Measurements from ENCODE around the gene LRRC4B.
A peak's percentile ranks its signal among the peaks of the same experiment; 100 is the strongest.
"Not testable (repeated sequence)": the region's sequence is repeated elsewhere in the genome, so short reads cannot be mapped to it uniquely, and the experiment has no call there.

Gene LRRC4B

GRCh38 chr19:50537306-50537685, 30.9 kb downstream of the LRRC4B start:
- no peak overlapping the region for H3K4me3 ChIP-seq (ENCODE audit: low read length)
- no peak for DNase-seq (ENCODE audit: low read depth, low spot score)

DNA sequence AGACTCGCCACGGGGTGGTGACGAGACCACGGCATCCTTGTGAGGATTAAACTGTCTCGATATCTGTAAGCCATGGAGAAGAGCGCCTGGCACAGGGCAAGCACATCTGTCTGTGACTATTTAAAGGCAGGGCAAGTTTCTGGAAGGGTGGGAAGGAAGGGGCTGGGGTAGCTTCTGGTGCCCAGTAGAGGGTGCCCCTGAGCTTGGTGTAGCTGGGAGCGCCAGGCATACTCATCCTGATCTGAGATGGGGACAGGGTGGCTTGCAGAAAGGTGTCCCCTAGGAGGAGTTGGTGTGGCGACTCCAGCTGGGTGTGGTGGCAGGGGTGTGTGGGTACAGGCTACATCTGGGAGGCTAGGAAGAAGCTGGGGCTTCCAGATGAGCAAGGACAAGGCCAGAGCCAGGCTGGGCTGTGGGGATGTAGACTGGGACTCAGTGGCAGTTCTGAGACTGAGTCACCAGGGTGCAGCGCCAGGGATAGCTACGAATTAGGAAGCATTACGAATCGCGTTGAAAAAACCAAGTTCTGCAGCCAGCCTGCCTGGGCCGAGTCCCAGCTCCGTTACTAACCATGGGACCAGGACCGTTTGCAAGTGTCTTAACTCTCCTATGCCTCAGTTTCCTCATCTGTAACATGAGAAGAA, 31.5 kb downstream of the LRRC4B start:
- no peak for DNase-seq (ENCODE audit: low read depth, low spot score)
- H3K4me3 ChIP-seq (ENCODE audit: low read length) = no peak overlapping the region

DNA sequence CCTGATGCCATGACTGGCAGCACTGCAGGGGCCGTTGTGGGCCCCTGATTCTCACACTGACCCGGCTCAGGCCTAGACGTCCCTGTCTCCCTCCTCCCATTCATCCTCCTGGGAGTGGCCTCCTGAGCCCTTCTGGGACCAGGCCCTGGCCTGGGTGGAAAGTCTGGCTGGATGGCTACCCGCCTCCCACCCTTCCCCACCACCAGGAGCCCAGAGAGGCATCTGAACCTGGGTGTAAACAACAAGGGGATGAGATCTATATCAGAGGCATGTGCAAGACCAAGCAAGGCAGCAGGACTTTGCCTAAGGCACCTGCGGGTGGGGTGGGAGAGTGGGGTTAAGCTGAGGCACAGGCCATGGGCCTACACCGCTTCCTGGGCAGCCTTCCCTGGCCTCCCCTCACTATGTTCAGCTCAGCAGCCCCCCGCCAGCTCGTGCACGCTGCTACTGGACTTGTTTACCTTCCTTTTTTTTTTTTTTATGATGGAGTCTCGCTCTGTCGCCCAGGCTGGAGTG, 32.5 kb downstream of the LRRC4B start:
- DNase-seq (ENCODE audit: low read depth, low spot score) = no peak
- no peak overlapping the region for H3K4me3 ChIP-seq (ENCODE audit: low read length)

DNA sequence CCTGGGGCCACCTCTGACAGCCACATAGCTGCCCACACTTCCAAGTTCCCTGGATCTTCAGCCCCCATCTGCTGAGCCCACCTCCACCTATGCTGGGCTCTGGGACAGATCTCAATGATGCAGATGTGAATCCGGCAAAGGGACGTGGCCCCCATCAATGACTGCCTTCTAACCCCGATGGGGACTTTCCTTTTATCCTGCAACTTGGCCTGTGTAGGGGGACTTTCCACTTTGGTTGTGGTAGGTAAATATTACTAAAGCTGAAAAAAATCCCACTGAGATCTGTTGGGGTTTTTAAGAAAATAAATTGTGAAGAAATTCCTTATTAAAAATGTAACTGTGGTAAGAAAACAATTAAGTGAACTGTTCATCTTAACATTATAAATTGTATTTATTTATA, 33.8 kb downstream of the LRRC4B start:
- no peak for DNase-seq (ENCODE audit: low read depth, low spot score)
- H3K4me3 ChIP-seq (ENCODE audit: low read length) = no peak overlapping the region

DNA sequence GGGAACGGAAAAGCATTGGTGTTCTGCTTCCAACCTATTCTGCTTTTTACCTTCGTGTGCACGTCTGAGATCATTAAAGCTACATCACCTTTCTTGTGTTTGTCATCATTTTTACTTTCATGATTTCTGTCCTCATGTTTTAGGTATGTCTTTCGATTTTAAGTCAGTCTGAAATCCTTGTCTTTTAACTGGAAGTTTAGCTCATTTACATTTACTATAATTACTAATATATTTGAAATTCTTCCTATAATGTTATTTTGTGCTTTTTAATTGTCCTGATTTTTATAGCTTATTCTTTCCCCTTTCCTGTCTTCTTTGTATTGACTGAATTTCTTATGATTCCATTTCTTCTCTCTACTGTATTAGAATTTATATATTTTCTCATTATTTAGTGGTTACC, 35.3 kb downstream of the LRRC4B start:
- no peak for DNase-seq (ENCODE audit: low read depth, low spot score)
- no peak overlapping the region for H3K4me3 ChIP-seq (ENCODE audit: low read length)

DNA sequence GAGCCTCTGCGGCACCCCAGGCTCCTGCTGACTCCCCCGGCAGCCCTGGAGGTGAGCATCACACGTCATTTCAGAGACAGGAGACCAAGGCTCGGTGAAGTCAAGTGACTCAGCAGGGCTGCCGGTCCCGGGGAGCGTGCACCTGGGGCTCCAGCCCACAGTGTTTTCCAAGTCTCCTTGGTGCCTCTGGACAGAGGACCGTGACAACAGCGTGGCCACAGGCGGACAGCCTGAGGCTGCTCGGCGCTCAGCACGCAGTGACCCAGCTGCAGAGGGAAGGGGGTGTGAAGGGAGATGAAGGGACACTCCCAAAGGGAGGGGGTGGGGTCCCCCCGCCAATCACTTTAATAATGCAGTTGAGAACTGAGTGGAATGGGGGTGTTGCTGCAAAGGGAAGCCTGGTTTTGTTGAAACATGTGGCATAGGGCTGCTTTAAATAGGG, 37.0 kb downstream of the LRRC4B start:
- DNase-seq (ENCODE audit: low read depth, low spot score) = no peak

DNA sequence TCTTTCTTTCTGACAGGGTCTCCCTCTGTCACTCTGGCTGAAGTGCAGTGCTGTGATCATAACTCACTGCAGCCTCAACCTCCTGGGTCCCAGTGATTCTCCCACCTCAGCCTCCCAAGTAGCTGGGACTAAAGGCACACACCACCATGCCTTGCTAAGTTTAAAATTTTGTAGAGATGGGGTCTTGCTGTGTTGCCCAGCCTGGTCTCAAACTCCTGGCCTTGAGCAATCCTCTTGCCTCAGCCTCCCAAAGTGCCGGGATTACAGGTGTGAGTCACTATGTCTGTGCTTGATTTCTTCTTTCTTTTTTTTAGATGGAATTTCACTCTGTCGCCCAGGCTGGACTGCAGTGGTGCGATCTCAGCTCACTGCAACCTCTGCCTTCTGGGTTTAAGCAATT, 40.2 kb downstream of the LRRC4B start:
- not testable (repeated sequence) for DNase-seq (ENCODE audit: low read depth, low spot score); H3K4me3 ChIP-seq (ENCODE audit: low read length)

More for the DNA sequence above, 37.0 kb downstream of the LRRC4B start:
- no peak overlapping the region for H3K4me3 ChIP-seq (ENCODE audit: low read length)

DNA sequence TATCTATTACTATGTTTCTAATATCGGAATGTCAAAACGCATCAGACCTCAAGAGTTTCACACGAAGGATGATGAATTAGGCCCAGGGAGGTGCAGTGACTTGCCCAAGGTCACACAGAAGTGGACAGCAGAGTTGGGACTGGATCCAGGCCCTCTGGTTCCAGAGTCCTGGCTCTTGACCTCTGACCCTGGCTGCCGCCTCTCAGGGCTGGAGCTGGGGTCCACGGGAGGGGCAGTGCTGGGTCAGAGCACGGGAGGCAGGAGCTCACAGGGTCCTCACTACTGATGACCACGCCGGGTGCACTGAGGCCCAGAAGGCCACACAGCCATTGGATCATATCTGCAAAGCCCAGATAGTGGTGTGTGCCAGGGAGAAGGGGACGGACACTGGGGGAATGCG, 45.4 kb downstream of the LRRC4B start:
- no peak overlapping the region for H3K4me3 ChIP-seq (ENCODE audit: low read length)
- DNase-seq (ENCODE audit: low read depth, low spot score) = no peak

DNA sequence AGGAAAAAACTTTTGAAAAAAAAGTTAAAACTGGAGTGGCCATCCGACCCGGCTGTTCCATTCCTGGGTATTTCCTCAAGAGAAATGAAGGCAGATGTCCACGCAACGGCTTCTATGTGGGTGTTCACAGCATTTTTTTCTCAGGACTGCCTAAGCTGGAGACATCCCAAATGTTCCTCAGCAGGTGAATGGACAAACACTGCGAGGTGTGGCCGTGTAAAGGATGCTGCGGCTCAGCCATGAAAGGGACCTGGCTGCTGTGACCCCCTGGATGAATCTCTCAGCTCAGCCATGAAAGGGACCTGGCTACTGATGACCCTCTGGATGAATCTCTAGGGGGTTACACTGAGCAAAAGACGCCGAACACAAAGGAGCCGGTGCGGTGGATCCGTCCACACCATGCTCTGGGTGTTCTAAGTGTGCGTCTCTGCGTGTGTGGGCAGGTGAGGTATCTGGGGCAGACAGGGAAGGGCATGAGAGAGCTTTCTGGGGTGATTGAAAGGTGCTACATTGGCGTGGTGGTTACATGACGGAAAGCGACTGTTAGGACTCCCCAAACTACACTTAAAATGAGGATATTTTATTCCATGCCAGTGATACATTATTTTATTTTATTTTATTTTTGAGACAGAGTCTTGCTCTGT, 47.3 kb downstream of the LRRC4B start:
- no peak overlapping the region for H3K4me3 ChIP-seq (ENCODE audit: low read length)
- DNase-seq (ENCODE audit: low read depth, low spot score) = no peak

GRCh38 chr19:50519006-50519575, 49.1 kb downstream of the LRRC4B start:
- no peak for DNase-seq (ENCODE audit: low read depth, low spot score)
- no peak overlapping the region for H3K4me3 ChIP-seq (ENCODE audit: low read length)

DNA sequence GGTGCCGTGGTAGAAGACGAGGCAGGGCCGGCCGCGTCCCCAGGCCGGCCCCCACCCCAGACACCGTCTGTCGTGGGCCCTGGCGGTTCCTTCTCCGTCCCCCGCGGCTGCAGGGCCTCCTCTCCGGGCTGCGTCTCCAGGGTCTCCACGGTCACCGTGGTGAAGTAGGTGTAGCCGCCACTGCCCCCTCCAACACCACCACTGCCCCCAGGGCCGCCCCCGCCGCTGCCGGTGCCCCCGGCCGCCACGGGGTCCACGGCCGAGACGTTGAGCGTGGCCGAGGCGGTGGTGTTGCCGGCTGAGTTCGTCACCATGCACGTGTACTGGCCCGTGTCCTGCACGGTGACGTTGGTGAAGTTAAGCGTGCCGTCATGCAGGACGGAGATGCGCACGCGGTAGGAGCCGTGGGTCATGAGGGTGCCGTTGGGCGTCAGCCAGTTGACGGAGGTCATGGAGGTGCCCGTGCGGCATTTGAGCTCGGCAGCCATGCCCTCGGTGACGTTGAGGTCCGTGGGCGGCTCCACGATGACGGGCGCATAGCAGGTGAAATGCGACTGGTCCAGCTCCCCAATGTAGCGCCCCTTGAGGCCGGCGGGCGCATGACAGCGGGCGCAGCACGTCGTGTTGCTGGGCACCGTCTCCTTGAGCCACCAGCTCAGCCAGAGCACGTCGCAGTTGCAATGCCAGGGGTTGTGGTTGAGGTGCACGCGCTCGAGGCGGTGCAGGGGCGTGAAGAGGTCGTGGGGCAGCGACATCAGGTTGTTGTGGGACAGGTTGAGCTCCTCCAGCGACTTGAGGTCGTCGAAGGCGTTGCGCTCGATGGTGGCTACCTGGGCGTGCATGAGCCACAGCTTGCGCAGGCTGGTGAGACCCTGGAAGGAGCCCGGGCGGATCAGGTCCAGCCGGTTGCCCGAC, 49.9 kb downstream of the LRRC4B start:
- no peak overlapping the region for H3K4me3 ChIP-seq (ENCODE audit: low read length)
- DNase-seq (ENCODE audit: low read depth, low spot score) = no peak

DNA sequence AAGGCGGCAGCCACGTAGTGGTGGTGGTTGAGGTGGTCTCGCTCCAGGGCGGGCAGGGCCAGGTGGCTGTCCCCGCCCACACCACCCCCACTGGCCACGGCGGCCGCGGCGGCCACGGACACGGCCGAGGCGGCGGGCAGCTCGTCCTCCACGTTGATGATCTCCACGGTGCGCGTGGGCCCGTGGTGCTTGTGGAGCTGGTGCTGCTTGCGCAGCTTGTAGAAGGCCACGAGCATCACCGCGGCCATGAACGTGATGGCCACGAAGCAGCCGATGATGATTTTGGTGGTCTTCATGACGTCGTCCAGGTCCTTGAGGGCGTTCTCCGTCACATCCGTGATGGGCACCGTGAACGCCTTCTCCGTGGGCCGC, 50.5 kb downstream of the LRRC4B start:
- DNase-seq (ENCODE audit: low read depth, low spot score) = no peak
- H3K4me3 ChIP-seq (ENCODE audit: low read length) = no peak overlapping the region

DNA sequence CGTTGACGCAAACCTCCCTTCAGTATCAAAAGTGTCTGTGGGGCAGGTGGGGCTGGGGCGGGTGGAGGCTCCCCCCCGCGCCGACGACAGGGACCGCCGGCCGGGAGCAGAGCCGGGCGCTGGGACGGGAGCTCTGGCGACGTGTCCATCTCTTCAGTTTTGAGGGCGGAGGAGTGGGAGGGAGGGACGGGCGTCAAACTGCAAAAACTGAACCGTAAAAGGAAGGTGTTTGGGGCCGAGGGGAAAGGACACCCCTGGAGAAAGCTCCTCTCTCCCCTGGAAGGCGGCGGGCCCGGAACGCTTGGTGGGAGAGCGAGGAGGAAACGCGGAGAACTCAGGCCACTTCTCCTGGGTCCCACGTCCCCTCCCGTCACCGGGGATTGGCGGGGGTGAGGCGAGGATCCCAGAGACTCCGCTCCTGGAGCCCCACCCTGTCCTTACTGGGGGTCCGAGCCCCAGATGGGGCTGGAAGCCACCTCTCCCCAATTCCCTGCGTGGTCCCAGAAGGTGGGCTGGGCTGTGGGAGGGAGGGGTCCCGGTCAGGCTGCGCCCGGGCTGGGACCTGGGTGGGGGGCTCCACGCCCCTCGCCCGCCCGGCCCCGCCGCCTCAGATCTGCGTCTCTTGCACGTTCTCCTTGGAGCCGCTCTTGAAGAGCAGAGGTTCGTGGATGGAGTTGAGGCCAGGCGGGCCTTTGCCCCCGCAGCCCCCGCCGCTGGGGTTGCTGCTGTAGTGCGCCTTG, 51.1 kb downstream of the LRRC4B start:
- H3K4me3 ChIP-seq (ENCODE audit: low read length) = no peak overlapping the region
- no peak for DNase-seq (ENCODE audit: low read depth, low spot score)

DNA sequence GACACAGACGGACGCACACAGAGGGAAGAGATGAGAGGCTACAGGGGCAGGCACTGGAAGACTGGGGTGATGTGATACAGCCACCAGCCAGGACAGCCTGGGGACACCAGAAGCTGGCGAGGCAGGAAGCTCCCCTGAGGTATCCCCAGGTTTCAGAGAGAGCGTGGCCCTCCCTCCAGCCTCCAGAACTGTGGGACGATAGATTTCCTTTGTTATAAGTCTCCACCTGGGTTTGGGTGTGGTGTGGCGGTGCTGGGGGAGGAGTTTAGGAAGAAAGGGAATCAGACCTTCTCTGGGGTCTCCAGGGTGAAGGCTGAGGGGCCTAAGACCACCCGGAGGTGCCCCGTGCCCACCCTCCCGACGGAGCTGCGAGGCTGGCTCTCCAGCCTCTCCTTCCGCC, 51.8 kb downstream of the LRRC4B start:
- H3K4me3 ChIP-seq (ENCODE audit: low read length) = no peak overlapping the region
- DNase-seq (ENCODE audit: low read depth, low spot score) = no peak

DNA sequence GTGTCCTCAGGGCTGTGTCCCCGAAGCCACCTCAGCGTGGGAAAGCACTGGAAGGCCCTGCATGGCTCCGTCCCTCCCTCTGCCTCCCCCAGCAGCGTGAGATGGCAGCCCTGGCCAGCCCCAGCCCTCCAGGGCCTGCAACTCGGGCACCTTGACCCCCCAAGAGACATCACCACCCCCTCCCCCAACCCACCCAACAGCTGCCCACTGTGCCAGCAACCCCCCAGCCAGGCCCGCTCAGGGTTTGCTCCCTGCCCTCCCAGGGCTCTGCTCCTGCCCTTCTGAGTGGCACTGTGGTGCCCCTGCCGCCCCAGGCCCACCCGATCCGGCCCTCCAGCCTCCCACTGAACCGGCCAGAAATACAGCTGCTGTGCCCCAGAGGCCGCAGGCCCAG, 53.1 kb downstream of the LRRC4B start:
- no peak for DNase-seq (ENCODE audit: low read depth, low spot score)
- H3K4me3 ChIP-seq (ENCODE audit: low read length) = no peak overlapping the region

DNA sequence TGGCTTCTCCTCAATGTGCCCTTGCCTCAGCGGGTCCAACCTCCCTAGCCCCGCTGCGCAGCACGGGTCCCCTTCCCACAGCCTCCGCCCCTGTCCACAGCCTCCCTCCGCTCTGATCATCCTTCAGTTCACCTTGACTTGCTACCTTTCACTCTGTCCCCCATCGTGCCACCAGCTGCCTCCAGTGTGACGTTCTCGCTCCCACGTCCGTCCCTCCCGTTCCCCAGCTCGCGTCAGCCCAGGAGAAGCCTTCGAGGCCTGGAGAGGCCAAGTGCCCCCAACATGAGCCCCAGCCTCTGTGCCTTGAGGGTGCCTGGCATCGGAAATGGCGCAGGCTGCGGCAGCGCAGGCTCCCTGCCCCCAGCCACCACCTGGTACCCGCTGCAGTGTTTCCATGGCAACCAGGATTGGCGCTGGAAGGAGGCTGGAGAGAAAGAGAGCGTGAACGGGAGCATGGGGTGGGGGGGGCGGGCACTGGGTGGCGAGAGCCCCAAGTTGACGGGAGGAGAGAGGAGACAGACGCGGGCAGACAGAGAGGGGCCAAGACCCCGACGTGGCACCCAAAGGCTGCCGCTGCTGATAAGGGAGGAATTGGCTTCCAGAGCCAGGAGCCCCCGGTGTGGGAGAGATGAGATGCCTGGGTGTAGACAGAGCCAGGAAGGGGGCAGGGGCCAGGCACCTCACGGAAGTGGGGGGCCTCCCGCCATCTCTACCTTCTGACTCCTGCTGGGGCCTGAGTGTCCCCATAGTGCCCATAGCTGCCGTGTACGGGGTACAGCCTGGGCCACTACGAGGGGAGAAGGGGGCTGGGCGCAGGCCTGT, 53.7 kb downstream of the LRRC4B start:
- DNase-seq (ENCODE audit: low read depth, low spot score) = peak; percentile 72
- H3K4me3 ChIP-seq (ENCODE audit: low read length) = peak overlapping the region; percentile 47

- DNase-seq (ENCODE audit: low read depth, low spot score) = no peak
- peak within 1 kb of the TSS; percentile 47 for H3K4me3 ChIP-seq (ENCODE audit: low read length)
Observed at GRCh38 chr19:50513746-50514345, 54.4 kb downstream of the LRRC4B start, which contains the start of gene ASPDH. Gene ASPDH, minus strand, starts transcription at chr19:50513913. Its CDS starts 90 bp downstream, at chr19:50513823.
